Vagina (tissue), 2 donors: Measurements from ENCODE around the gene MEST. TPM values are rescaled to one million over a fixed set of nuclear protein-coding genes. Genes with fewer than 3 reads are reported as not detected.

Experiments used
- DNase-seq, 2 donors: peaks; one replicate each; pipeline ENCODE4 v3.0.0-alpha.2; 2017; ENCODE audit errors: extremely low spot score in 2 of 2
- H3K27ac ChIP-seq: fragments of 200-600 bp; sonication (generic); one replicate; pipeline ENCODE4 v1.5.1; 2019
- H3K27me3 ChIP-seq: fragments of 200-600 bp; sonication (generic); one replicate; pipeline ENCODE4 v1.5.1; 2019
- H3K36me3 ChIP-seq, 2 donors: fragments of 200-600 bp; sonication (generic); one replicate each; pipeline ENCODE4 v1.5.1; 2017 to 2019
- H3K4me1 ChIP-seq: fragments of 200-600 bp; sonication (generic); one replicate; pipeline ENCODE4 v1.5.1; 2019
- H3K4me3 ChIP-seq, 2 donors: fragments of 200-600 bp; sonication (generic); 1 replicate in 1 of 2; 2 replicates in 1 of 2; pipeline ENCODE4 v1.5.1; 2016 to 2019
- H3K9me3 ChIP-seq: fragments of 200-600 bp; sonication (generic); one replicate; pipeline ENCODE4 v1.5.1; 2019
- CTCF ChIP-seq, 3 experiments: fragments of 450-650 bp in 2 of 3; fragments of 200-600 bp in 1 of 3; sonication (generic) in 1 of 3; IDR thresholded peaks; one replicate each; pipeline ENCODE4 v1.5.1; 2017 to 2019; ENCODE audit warnings: antibody characterized with exemption in 3 of 3, mild to moderate bottlenecking in 2 of 3, moderate library complexity in 2 of 3
- POLR2A ChIP-seq, 2 donors: fragments of 450-650 bp; IDR thresholded peaks; one replicate each; pipeline ENCODE4 v1.6.1; 2017; ENCODE audit warnings: antibody characterized with exemption in 2 of 2, mild to moderate bottlenecking in 2 of 2, moderate library complexity in 2 of 2
- POLR2AphosphoS5 ChIP-seq, 2 donors: sonication (generic); formaldehyde crosslinking; IDR thresholded peaks; one replicate each; pipeline ENCODE4 v1.9.0; 2017; ENCODE audit warnings: antibody characterized with exemption in 2 of 2, mild to moderate bottlenecking in 2 of 2, low read depth in 1 of 2; ENCODE audit not compliant: insufficient read depth in 1 of 2
- intact Hi-C: fragments of 100-400 bp; cut with DNase I; formaldehyde crosslinking; loops from one replicate; pipeline ENCODE4 v1.15.1; 2023
- microRNA counts, 2 donors: library from miRNA; unstranded; fragments of <30 nt; microRNA quantifications; one replicate each; lab custom pipeline; 2016 to 2017
- microRNA-seq: library from miRNA; unstranded; fragments of <30 nt; microRNA quantifications from one replicate; pipeline ENCODE4, GENCODE V29; 2017; ENCODE audit warnings: borderline number of aligned reads, borderline replicate concordance
- small RNA-seq: library from RNA; depleted of rRNA; stranded (forward); fragments of <200 nt; gene quantifications from one replicate; pipeline ENCODE3, GENCODE V24; 2016
- total RNA-seq: library from RNA; depleted of rRNA; stranded (reverse); fragments of >200 nt; gene quantifications from one replicate; pipeline ENCODE4 v1.2.3, GENCODE V29; 2016

MEST gene
- total RNA-seq, 1 donor from 2014 or later, result 28.5 TPM

DNA sequence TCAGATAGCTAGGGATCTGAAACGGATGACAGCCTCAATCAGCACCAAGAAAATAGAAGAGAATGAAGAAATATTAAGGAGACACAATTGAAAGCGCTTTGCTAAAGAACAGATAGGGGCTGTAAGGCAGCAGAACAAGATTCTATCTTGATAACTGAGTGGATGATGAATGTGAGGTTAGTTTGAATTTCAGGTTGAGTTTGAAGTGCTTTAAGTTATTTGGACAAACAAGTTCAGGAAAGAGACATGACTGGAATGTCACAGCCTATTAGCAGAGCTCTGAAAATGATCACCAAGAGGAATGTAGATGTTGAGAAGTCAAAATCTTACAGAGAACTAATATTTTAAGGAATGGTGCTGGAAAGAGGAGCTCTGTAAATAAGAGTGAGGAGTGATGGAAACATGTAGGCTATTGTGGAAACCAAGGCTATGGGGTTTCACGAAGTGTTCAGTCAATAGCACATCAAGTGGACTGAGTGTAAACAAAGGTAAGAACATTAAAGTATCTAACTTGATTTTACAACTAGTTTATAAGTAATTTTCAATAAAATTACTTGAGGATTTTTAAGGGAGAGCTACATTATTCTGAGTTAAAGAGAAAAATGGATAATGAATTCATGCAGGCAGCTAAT is 61.6 kb downstream of the MEST start:
- DNase-seq, result no peak
- Histone ChIP-seq H3K27ac (no peak overlapping the region), H3K36me3 (no peaks in the 10 kb centered on the region), H3K4me1 (no peaks in the 10 kb centered on the region), H3K9me3 (no peaks in the 10 kb centered on the region), H3K4me3 (no peak overlapping the region), H3K27me3 (no peaks in the 10 kb centered on the region)
- intact Hi-C loops, result loop anchor here (2.0 kb wide), 1 partner anchor 43 kb away; no protein-coding TSS in a partner anchor
- no peak for TF ChIP-seq CTCF (IDR thresholded peaks at IDR 0.05)
- TF ChIP-seq POLR2AphosphoS5 (IDR thresholded peaks at IDR 0.05; ENCODE audit: insufficient read depth in 1 of 2, low read depth in 1 of 2), result no peak
- no peak for TF ChIP-seq POLR2A (IDR thresholded peaks at IDR 0.05)

- no peak overlapping the region for H3K4me3 ChIP-seq
- H3K36me3 ChIP-seq, result no peaks in the 10 kb centered on the region
- no peak for DNase-seq
- no peaks in the 10 kb centered on the region for H3K9me3 ChIP-seq
- no peaks in the 10 kb centered on the region for H3K4me1 ChIP-seq
- intact Hi-C loops, result loop anchor here (2.0 kb wide), 1 partner anchor 42 kb away; no protein-coding TSS in a partner anchor
- H3K27me3 ChIP-seq, result no peaks in the 10 kb centered on the region
- no peak overlapping the region for H3K27ac ChIP-seq
- no peak for TF ChIP-seq CTCF (IDR thresholded peaks at IDR 0.05)
These were observed 62.6 kb downstream of the MEST start for GRCh38 chr7:130554481-130554880.

MicroRNAs within 50 kb of the gene (microRNA counts, 767-probe panel; counts per million panel counts)
- 1,506 to 1,786 counts per million in 2 donors for microRNA hsa-miR-335-5p (lab: Ali Mortazavi, UCI)

Small RNA genes lying within 50 kb of the gene (microRNA-seq; reads per million reads assigned to microRNA genes)
- gene MIR335, result 1,451 reads per million, percentile 82 among the genes with 10 or more reads in this experiment

Small RNA genes lying within 50 kb of the gene (small RNA-seq; reads per million reads assigned to genes)
- gene MIR335 (not detected), gene RF02148 (not detected), gene RF02149 (not detected), gene RF02150 (not detected)

Other genes with a start within 250 kb of the MEST start
- not detected for gene CPA2, start 225.2 kb upstream of the MEST start, total RNA-seq
- gene CPA4, start 198.9 kb upstream of the MEST start, total RNA-seq, result 8.8 TPM
- not detected for gene CPA5, start 147.3 kb upstream of the MEST start, total RNA-seq
- gene CPA1, start 111.6 kb upstream of the MEST start, total RNA-seq, result not detected
- 4.7 TPM for gene CEP41, start 51.1 kb upstream of the MEST start, total RNA-seq
- gene COPG2, start 176.7 kb downstream of the MEST start, total RNA-seq, result 15.7 TPM
- gene TSGA13, start 194.5 kb downstream of the MEST start, total RNA-seq, result not detected
- gene KLF14, start 242.1 kb downstream of the MEST start, total RNA-seq, result not detected